Posterior vena cava (tissue), 2 donors: Measurements from ENCODE around the gene DERA. TPM values are rescaled to one million over a fixed set of nuclear protein-coding genes. Genes with fewer than 3 reads are reported as not detected.
"Not testable (repeated sequence)": the region's sequence is repeated elsewhere in the genome, so short reads cannot be mapped to it uniquely, and the experiment has no call there.

Source experiments
- DNase-seq: peaks from one replicate; pipeline ENCODE4 v3.0.0-alpha.2; 2020; ENCODE audit warnings: low spot score
- intact Hi-C, 2 donors: fragments of 100-400 bp; cut with DNase I; formaldehyde crosslinking; loops; one replicate each; pipeline versions ENCODE4 v1.14.1 to v1.14.2; 2022 to 2023
- long read RNA-seq, 2 donors: library from polyadenylated mRNA; unstranded; transcript quantifications; one replicate each; pipeline ENCODE4 v2.0.0, GENCODE V29; 2020 to 2021
- total RNA-seq, 2 donors: library from RNA; stranded (reverse); fragmentation: NEBNext Ultra II Directional; extraction: Animal tissue kit (Norgen Biotek cat#: 25700); gene quantifications; one replicate each; pipeline ENCODE4 v1.2.1, GENCODE V29; 2021
- donor health status: DM: yes; HTN: yes; CAD: no.
- donor health status: DM: yes; HTN: yes; CAD: no.

Gene DERA
- 10 to 100 TPM; 20.1 to 23.6 TPM for total RNA-seq
- long read RNA-seq, donor 1, transcript DERA-201 (9 exons, 1,705 nt): major isoform, 15 of 22 reads
- long read RNA-seq, donor 1, partial matches to known transcripts: 4 of 22 reads
- long read RNA-seq, donor 1, other reads (novel, unspliced or antisense): 3 of 22 reads
- long read RNA-seq, donor 2, transcript DERA-201 (9 exons, 1,705 nt): major isoform, 58 of 72 reads
- long read RNA-seq, donor 2, partial matches to known transcripts: 3 of 72 reads
- long read RNA-seq, donor 2, other reads (novel, unspliced or antisense): 9 of 72 reads

DNA sequence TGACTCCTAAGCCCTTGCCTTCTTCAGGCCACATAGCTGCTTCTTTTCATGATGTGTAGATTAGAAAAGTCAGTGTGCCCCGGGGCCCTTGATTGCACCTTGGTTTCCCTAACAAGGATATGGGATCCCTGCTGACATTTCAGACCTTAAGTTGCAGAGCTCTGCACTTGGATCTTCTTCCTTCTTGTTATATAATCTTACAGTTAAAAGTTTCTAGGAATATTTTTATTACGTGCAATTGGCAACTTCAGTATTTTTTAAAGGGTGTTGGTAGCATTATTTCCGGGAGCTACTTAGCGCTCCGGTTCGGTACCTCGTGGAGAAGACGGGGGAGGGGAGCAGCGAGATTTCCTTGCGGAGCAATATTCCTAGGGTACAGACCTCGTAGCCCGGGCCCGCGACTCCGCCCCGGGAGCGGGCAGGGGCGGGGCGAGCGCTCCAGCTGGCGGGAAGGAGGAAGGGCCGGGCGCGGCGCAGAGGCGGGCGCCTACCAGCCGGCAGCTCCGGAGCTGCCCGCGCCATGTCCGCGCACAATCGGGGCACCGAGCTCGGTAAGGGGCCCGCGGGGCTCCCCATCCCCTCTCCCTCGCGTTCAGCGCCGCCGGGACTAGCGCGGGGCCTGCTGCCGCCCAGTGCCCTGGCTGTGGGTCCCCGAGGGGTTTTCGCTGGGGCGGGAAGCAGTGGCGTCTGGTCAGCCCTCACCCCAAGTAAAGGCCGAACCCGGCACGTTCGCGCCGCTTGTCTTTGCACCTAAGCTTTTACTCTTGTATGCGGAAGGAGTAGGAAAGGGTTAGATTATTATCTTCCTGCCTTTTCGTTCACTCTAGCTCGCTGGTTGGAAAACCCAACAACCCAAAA is at the start of gene DERA:
Gene DERA, plus strand, starts transcription at position 469 of the 858 bp plus-strand sequence. Its CDS starts 52 bp downstream, at position 521.
- intact Hi-C loops: no loop called here
- DNase-seq: peak; percentile 95

DNA sequence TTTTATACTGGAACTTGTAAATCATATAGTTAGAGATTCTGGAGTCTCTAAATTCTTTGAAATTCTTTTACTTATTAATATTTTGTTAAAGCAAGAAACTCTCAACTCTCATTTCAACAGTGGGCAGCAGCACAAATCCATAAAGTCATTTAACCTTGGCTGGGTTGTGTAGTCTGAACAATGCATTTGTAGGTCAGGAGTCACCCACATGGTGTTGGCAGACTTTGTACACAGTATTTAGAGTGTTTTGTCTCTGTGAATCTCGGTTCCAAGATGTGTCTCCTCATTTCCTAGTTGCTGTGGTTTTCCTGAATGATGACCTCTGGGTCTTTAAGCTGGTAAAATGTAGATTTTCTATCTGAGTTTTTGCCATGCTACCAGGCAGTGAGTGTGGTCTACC is 49.7 kb upstream of the DERA start:
- DNase-seq: no peak
- intact Hi-C loops: no loop called here

GRCh38 chr12:15862840-15863239 is 48.3 kb upstream of the DERA start:
- intact Hi-C loops: no loop called here
- no peak for DNase-seq

DNA sequence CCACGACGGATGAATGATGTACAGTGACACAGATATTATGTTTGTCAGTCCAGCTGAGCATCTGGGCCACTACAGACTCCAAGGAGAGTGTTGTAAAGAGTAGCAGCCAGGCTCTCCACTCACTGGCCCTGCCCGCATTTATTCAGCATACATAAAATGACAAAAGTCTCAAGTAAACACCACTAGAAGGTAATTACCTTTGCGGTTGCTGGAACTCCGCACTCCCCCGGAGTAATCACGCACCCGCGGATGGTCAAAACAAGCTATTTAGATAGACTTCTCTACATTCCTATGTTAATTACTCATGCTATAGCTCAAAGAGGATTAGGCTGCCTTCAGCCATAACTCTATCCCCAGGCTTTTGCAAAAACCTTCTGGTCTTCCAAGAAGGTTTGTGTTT is 47.8 kb upstream of the DERA start:
- DNase-seq: no peak
- intact Hi-C loops: no loop called here

DNA sequence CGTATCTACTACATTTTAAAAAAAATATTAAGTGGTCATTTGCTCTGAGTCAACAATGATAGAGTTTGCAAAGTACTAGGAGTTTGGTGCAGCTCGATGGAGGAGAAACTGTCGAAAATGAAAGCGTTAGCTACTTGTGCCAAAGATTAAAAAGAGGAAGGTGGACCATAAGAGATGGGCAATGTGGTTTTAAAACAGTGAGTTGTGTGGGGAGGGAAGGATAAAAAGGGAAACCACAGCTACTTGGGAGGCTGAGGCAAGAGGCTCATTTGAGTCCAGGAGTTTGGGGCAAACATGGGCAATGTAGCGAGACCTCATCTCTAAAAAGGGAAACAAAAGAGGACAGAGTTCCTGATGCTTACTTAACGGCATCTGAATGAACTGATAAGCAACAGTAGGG is 47.1 kb upstream of the DERA start:
- intact Hi-C loops: no loop called here

GRCh38 chr12:15868186-15868585 is 42.9 kb upstream of the DERA start:
- no peak for DNase-seq
- intact Hi-C loops: no loop called here

More for the DNA sequence above, 47.1 kb upstream of the DERA start:
- no peak for DNase-seq

DNA sequence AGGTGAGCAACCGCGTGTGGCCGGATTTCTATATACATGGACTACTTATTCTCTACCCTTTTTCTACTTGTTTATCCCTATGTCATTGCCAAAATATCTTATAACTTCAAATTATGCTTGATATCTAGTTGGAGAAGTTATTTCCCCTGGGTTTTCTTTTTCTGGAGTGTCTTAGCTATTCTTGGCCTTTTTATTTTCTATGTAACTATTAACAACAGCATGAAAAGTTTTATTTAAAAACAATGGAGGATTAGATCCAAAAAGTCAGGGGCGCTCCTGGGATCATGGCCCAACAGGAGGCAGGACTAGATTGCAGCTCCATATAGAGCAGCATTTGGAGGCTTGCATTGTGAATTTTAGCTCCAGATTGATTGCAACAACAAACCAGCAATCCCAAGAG is 37.6 kb upstream of the DERA start:
- DNase-seq: no peak
- intact Hi-C loops: no loop called here

DNA sequence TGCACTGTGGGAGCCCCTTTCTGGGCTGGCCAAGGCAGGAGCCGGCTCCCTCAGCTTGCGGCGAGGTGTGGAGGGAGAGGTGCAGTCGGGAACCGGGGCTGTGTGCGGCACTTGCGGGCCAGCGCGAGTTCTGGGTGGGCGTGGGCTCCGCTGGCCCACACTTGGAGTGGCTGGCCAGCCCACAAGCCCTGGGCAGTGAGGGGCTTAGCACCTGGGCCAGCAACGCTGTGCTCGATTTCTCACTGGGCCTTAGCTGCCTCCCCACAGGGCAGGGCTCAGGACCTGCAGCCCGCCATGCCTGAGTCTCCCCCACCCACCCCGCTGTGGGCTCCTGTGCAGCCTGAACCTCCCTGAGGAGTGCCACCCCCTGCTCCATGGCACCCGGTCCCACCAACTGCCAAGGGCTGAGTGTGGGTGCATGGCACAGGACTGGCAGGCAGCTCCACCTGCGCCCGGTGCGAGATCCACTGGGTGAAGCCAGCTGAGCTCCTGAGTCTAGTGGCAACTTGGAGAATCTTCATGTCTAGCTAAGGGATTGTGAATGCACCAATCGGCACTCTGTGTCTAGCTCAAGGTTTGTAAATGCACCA is 36.5 kb upstream of the DERA start:
- DNase-seq: peak; percentile 76
- intact Hi-C loops: not testable (repeated sequence)

DNA sequence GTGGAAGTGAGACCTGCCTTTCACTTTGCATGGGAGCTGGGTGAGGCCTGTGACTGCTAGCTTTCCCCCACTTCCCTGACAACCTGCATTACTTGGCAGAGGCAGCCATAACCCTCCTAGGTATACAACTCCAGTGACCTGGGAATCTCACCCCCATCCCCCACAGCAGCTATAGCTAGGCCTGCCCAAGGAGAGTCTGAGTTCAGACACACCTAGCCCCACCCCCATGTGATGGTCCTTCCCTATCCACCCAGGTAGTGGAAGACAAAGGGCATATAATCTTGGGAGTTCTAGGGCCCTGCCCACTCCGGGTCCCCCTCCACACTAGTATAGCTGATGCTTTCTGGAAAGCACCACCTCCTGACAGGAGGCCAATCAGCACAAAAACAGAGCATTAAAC is 35.3 kb upstream of the DERA start:
- intact Hi-C loops: no loop called here
- no peak for DNase-seq

GRCh38 chr12:15879413-15879812 is 31.7 kb upstream of the DERA start:
- DNase-seq: no peak
- intact Hi-C loops: no loop called here

- intact Hi-C loops: no loop called here
- DNase-seq: no peak
These were observed 30.4 kb upstream of the DERA start for GRCh38 chr12:15880721-15881120.

DNA sequence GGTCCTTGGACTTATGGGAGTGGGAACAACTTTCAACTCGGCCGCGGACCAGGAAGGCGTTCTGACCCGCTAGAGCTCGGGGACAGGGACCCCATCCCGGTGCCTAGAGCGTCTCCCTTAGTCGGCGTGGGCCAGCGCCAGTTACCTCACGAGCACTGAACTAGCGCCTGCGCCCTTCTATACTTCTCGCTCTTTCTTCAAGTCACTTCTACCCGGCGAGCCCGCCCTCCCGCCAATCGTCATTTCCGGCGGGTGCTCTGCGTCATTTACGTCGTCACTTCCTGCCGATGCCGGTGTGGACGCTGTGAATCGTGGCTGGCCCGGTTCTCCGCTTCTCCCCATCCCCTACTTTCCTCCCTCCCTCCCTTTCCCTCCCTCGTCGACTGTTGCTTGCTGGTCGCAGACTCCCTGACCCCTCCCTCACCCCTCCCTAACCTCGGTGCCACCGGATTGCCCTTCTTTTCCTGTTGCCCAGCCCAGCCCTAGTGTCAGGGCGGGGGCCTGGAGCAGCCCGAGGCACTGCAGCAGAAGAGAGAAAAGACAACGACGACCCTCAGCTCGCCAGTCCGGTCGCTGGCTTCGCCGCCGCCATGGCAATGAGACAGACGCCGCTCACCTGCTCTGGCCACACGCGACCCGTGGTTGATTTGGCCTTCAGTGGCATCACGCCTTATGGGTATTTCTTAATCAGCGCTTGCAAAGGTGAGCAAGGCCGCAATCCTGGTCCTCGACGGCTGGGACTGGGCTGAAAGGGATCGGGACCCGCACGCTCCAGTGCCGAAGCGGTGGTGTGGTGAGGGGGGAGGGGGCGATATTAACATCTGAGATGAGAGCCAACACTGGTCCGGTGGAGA is 28.8 kb upstream of the DERA start, which contains the start of gene STRAP:
Gene STRAP, plus strand, starts transcription at position 270 of the 854 bp plus-strand sequence. Its CDS starts 321 bp downstream, at position 591.
- intact Hi-C loops: no loop called here
- DNase-seq: peak; percentile 99

- intact Hi-C loops: no loop called here
- no peak for DNase-seq
These were observed 27.6 kb upstream of the DERA start for GRCh38 chr12:15883536-15883935.

DNA sequence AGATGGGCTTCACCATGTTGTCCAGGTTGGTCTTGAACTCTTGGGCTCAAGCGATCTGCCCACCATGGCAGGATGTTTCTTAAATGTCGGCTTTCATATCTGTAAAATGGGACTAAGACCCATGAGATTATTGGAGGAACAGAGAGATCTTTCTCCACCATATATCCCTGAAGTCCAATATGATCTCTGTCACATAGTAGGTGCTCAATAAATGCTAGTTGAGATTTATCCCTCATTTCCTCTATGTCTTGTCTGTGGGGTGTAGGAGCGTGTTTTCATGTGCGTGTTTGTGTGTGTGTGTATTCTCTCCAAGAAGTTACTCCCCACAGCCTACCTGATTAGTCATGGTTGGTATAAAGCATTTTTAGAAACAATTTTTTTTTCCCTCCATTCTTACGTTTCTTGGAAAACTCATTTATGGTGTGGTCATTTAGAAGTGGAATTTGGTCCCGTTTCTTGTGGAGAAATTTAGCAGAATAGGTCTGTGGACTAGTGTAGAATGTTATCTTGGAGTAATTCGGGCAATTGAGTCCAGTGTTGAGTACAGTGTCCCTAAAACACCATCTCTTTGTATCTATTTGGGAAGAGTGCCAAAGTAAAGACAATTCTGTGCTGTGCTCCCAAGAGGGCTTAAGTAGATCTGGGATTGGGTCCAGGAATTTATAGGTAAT is 24.6 kb upstream of the DERA start:
- intact Hi-C loops: no loop called here
- no peak for DNase-seq

DNA sequence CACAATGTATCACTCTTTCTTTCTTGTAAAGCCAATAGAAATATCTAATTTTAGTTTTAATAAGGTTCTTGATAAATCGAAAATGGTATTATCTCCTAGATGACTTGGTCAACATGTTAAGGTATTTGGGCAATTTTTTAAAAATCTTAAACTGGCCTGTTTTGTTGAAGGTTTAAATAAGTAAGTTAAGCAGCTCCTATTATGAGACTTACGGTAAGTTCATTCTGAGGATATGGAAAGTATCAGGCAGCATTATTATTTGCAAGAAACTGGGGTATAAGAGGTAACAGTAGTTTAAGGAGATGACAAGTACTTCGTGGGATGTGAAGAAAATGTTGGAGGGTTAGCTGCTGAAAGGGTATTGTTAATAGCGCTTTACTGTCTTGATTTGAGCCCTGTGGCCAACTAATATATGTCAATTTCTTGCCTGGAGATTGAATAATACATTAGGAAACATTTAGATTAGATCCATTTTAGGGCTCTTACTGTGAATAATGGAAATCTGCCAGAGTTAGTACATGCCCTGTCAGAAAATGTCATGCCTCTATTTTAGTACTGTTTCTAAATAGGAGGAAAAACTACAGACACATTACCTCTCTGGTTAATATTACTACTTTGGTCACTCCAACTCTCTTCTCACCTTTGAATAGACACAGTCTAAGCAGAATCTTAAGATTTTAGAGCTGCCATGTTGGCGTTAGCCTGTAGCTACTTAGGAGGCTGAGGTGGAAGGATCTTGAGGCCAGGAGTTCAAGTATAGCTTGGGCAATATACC is 23.9 kb upstream of the DERA start:
- DNase-seq: no peak
- intact Hi-C loops: no loop called here

- DNase-seq: no peak
- intact Hi-C loops: no loop called here
These were observed 18.4 kb upstream of the DERA start for GRCh38 chr12:15892645-15893259.

- intact Hi-C loops: no loop called here
- DNase-seq: no peak
These were observed 17.9 kb upstream of the DERA start for GRCh38 chr12:15893260-15893659.

DNA sequence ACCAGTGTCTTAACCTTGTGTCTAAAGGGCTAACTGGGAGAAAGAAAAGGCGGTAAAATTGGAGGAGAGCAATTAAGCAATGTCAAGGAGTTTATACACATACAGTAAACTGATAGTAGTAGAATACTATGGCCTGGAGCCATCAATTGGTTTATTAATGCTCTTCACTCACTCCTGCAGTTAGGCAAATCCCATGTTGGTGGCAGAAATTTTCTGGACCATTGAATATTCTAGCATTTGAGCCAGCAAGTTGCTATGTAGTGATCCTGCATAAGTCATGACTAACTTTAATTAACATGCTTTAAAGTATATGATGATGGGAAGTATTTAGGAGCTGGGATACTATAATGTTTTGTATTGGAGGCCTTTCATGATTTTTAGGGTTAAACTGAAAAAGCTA is 14.3 kb upstream of the DERA start:
- no peak for DNase-seq
- intact Hi-C loops: no loop called here
